ENCODE measurements around the gene COL8A1.

The COL8A1 gene

DNA sequence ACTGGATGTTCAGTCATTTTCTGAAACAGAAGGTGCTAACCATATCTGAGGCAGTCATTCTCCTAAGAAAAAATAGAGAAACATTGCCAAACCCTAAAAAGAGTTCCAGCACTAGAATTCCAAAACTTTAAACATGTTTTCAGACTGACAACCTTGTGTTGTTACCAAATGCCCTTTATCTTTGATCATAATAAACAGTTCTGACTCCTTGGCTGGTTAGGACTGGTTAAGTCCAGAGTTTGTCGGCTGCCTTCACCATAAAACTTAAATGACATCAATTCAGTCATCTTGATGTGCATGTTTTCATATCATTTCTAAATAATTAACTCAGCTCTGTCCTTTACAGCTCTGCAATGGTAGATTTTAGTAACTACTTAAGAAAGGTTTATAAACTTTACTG lies 68.0 kb downstream of the COL8A1 start:
- TF ChIP-seq, protein P1, sequence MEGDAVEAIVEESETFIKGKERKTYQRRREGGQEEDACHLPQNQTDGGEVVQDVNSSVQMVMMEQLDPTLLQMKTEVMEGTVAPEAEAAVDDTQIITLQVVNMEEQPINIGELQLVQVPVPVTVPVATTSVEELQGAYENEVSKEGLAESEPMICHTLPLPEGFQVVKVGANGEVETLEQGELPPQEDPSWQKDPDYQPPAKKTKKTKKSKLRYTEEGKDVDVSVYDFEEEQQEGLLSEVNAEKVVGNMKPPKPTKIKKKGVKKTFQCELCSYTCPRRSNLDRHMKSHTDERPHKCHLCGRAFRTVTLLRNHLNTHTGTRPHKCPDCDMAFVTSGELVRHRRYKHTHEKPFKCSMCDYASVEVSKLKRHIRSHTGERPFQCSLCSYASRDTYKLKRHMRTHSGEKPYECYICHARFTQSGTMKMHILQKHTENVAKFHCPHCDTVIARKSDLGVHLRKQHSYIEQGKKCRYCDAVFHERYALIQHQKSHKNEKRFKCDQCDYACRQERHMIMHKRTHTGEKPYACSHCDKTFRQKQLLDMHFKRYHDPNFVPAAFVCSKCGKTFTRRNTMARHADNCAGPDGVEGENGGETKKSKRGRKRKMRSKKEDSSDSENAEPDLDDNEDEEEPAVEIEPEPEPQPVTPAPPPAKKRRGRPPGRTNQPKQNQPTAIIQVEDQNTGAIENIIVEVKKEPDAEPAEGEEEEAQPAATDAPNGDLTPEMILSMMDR (IDR thresholded peaks at IDR 0.05; ENCODE audit: low read depth, low read length): no peak
- no peak overlapping the region for H3K4me3 ChIP-seq (ENCODE audit: low read depth, low read length)

DNA sequence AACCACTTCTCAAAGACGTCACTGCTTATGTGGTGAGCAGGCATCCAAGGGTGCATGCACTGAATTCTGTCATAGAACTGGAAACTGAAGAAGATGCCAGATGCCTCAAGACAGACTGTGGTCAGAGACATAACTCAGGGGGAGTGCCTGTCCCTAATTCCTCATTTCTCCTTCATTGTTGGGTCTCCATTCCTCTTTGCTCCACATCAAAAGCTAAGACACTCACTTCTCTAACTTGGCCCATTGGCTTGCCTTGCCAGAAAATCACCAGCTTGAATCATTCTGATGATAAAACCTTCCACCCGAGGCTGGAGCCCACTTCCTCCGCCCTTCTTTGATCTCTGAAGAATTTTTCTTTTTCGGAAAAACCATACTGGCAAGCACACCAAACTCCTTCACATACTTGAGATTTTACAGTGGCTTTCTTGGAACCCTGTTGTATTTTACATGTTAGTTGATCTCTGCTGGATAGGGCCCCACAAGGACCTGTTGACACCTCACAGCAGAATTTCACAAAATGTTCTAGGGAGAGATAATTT lies 69.9 kb downstream of the COL8A1 start:
- TF ChIP-seq, protein P1 (IDR thresholded peaks at IDR 0.05; ENCODE audit: low read depth, low read length): no peak
- no peak overlapping the region for H3K4me3 ChIP-seq (ENCODE audit: low read depth, low read length)

DNA sequence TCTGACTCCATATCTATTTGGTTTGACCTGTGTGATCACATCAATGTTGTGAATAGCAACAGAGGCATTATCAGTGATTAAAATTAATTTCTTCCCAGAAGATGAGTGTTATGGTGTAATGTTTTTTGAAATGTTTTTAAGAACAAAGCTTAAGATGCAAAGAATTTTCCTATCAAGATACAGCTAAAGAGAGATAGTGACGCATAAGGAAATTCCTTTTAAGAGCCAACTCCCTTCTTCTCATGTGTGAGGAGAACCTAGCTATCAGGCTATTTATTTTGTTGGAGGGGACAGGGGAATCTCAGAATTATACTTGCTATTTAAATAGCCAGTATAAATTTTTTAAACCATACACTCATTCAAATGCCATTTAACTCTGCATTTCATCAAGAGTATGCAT lies 71.3 kb downstream of the COL8A1 start:
- H3K4me3 ChIP-seq (ENCODE audit: low read depth, low read length): no peak overlapping the region
- TF ChIP-seq, protein P1 (IDR thresholded peaks at IDR 0.05; ENCODE audit: low read depth, low read length): no peak

DNA sequence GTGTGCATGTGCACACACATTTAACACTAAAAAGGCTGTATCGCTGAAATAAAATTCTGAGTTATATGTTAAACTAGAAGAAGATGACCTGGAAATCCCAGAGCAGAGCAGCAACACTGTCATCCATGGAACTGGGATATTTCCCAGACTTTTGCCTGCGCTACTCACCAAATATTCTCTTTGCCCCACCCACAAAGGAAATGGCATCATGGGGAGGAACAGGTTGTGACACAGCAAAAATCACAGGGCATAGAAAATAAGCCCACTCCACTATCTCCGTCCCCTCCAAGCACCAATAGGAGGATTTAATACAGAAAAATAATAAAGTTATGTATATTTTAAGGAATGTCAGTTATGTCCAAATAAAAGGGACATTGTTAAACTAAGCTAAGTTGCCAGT lies 71.7 kb downstream of the COL8A1 start:
- H3K4me3 ChIP-seq (ENCODE audit: low read depth, low read length): no peak overlapping the region
- TF ChIP-seq, protein P1 (IDR thresholded peaks at IDR 0.05; ENCODE audit: low read depth, low read length): no peak

DNA sequence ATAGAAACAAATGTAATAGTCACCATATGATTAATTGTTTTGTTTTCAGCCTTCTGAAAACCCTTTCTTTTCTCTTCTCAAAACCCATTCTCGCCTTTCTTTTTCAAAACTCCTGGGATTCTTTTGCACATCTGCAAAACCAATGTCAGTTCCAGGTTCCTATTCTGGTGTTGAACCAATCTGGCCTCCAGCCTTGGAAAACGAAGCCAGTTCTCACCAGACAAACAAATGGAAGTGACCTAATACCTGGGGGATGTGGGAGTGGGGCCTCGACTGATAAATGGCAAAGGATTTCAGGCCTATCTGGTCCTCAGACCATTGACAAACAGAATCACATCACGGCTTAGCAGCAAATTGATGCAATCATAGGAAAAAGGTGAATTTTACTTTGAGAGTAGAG lies 73.0 kb downstream of the COL8A1 start:
- no peak overlapping the region for H3K4me3 ChIP-seq (ENCODE audit: low read depth, low read length)
- TF ChIP-seq, protein P1 (IDR thresholded peaks at IDR 0.05; ENCODE audit: low read depth, low read length): no peak

DNA sequence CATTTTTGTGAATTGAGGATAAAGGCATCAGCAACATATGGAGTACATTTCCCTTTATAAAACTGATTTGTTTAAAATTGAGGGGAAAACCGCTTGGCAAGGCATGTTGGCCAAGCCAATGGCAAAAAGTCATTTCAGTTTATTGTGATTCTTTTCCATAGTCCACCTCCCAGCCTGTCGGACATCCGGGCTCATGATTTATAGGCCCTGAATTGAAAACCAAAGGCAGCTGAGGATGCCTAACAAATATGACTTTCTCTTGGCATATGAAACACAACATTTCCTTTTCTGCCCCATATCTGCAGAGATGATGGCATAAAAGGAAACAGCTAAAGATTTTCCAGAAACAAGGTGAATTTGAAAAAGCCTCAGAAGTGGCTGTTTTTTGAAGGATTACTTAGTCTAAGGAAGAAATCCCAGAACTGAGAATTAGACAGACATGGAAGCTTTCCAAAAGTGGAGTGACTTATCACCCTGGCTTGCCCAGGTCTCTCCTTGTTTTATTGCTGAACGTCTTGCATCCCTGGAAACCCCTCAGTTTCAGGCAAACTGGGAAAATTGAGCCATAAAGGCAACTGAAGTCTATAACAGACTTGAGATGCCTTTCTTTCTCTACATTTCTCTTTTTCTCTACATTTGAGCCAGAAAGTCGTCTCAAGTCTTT lies 74.0 kb downstream of the COL8A1 start:
- H3K4me3 ChIP-seq (ENCODE audit: low read depth, low read length): no peak overlapping the region
- TF ChIP-seq, protein P1 (IDR thresholded peaks at IDR 0.05; ENCODE audit: low read depth, low read length): no peak

DNA sequence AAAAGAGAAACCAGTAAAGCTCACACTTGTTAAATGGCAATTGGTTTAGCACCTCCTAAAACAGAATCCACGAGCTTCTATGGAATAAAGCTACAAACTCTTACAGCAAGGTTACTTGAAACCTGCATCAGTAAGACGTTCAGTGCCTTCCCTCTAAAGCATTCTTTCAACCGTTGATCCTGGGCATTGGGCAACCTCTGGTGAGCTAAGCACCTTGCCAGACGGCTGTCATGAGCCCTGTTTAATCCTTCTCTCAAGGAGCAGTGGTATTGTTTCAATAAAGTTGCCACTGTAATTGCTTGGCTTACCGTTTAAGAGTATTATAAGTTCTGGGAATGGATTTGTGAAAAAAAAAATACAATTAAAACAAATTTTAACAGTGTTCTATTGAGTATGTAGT lies 75.0 kb downstream of the COL8A1 start:
- no peak overlapping the region for H3K4me3 ChIP-seq (ENCODE audit: low read depth, low read length)
- TF ChIP-seq, protein P1 (IDR thresholded peaks at IDR 0.05; ENCODE audit: low read depth, low read length): no peak

All from WI38 (cell line).